ENCODE data around the gene BIRC7. TPM values are rescaled to one million over a fixed set of nuclear protein-coding genes. Genes with fewer than 3 reads are reported as not detected.

The BIRC7 gene
- total RNA-seq, 2 experiments from 2014 or later: not detected

DNA sequence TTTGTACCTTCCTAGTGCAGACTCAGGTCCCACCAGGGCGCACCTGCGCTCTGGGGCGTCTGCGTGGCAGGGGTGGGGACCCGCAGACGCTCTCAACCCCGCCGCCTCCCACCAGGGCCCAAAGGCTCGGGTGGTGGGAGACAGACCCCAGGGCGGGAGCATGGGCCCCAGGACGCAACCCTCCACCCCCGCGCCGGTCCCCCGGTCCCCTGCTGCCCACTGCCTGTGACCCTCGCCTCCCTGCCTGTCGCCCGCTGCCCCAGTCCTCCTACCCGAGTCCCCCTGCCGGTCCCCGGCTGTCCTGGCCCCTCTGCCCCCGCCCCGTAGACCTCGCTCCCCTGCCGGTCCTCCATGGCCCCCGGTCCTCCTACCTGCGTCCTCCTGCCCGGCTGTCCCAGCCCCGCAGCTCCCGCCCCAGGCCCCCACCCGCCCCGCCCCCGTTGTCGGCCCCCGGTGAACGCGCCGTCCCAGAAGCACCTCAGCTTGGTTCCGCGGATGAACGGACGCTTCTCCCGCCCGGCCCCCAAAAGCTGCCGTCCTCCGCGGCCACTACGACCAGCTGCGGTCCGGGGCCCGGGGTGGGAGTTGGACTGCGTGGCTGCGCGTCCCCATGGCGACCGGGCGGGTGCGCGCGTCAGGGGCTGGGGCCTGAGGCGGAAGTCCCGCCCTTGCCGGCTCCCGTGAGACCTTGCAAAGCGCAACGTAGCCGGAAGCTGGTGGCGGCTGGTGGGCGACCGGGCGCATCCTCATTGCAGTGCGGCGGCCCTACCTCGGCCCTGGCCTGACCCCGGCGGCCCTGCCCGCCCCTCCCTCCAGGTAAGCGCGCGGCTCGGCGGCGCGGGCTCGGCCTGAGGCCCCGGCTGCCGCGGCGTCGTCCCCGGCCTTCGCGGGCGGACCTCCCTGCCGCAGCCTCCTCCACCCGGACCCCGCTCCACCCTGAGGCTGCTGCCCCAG lies 36.7 kb downstream of the BIRC7 start, which contains the start of gene ARFGAP1:
TSS of gene ARFGAP1 (plus strand) at position 709 of the 954 bp plus-strand sequence. CDS start 2,768 bp downstream, outside the sequence.
- ChIA-PET POLR2A (interaction anchor here (0.6 to 2.6 kb wide), 10 partner anchors 12 to 864 kb away, joined by 3 to 10 read pairs (median 4); partner anchors contain the start of genes BIRC7 and YTHDF1), CTCF (no interaction called here)
- H3K27ac ChIP-seq (ENCODE audit: low read depth in 1 of 2, low read length in 2 of 2): no peak within 1 kb of the TSS
- Mint-ChIP-seq H3K36me3 (ENCODE audit: low read depth) (peaks cover 16% of the 10 kb centered on the region), H3K4me1 (ENCODE audit: low read depth) (peaks cover 31% of the 10 kb centered on the region), H3K27me3 (no peaks in the 10 kb centered on the region), H3K9me3 (no peaks in the 10 kb centered on the region), H3K27ac (peak within 1 kb of the TSS; percentile 82), H3K4me3 (peak within 1 kb of the TSS; percentile 90)
- ATAC-seq (ENCODE audit: poor library complexity) (peak; percentile 93), DNase-seq (peak; percentile 73 to 94 (median 84))
- no peaks in the 10 kb centered on the region for H3K9me3 ChIP-seq (ENCODE audit: control insufficient read depth in 1 of 2, insufficient read depth in 1 of 2, low read length in 2 of 2)
- peaks cover 26% of the 10 kb centered on the region for H3K4me1 ChIP-seq (ENCODE audit: insufficient read depth, low read length)
- TF ChIP-seq, protein P1, sequence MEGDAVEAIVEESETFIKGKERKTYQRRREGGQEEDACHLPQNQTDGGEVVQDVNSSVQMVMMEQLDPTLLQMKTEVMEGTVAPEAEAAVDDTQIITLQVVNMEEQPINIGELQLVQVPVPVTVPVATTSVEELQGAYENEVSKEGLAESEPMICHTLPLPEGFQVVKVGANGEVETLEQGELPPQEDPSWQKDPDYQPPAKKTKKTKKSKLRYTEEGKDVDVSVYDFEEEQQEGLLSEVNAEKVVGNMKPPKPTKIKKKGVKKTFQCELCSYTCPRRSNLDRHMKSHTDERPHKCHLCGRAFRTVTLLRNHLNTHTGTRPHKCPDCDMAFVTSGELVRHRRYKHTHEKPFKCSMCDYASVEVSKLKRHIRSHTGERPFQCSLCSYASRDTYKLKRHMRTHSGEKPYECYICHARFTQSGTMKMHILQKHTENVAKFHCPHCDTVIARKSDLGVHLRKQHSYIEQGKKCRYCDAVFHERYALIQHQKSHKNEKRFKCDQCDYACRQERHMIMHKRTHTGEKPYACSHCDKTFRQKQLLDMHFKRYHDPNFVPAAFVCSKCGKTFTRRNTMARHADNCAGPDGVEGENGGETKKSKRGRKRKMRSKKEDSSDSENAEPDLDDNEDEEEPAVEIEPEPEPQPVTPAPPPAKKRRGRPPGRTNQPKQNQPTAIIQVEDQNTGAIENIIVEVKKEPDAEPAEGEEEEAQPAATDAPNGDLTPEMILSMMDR (IDR thresholded peaks at IDR 0.05): no peak
- peaks cover 0 to 3% of the 10 kb centered on the region in 2 experiments for H3K27me3 ChIP-seq (ENCODE audit: control insufficient read depth in 1 of 2, insufficient read depth in 2 of 2, low read length in 2 of 2)
- intact Hi-C loops (cut with DNase I, micrococcal nuclease): loop anchor here in 1 of 2 experiments (1.0 to 5.0 kb wide), 4 partner anchors 56 to 865 kb away; partner anchors contain the start of genes CABLES2, GID8, SLCO4A1 and YTHDF1
- peaks cover 20% of the 10 kb centered on the region for H3K36me3 ChIP-seq (ENCODE audit: insufficient read depth, low read length)
- peak within 1 kb of the TSS; percentile 80 for H3K4me3 ChIP-seq (ENCODE audit: low read length)

DNA sequence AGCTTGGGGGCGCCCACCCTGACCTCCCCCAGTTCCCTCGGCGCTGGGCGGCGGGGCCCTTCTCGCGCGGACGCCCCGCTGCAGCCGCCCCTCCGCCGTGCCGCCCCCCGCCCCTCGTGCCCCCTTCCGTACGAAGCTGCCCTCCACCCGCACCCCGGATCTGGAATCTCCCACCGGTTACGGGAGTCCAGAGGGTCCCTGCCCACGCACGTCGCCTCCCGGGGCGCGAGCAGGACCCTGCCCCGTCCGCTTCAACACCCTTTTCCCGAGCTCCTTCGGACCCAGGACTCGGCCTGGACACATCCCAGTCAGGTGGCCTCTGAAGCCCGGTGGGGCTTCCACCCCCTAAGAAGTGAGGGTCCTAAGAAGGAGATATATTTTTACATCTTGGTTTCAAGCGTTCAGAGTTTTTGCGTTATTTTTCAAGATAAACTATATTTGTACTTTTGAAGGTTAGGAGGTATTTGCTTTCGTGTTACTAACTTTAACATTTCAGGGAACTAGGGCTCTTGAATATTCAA lies 37.4 kb downstream of the BIRC7 start:
- peak overlapping the region; percentile 80 for H3K4me3 ChIP-seq (ENCODE audit: low read length)

More for the DNA sequence above, 37.4 kb downstream of the BIRC7 start:
- peaks cover 28% of the 10 kb centered on the region for H3K36me3 ChIP-seq (ENCODE audit: insufficient read depth, low read length)
- no peaks in the 10 kb centered on the region for H3K9me3 Mint-ChIP-seq
- H3K4me3 Mint-ChIP-seq: peak overlapping the region; percentile 90
- H3K4me1 ChIP-seq (ENCODE audit: insufficient read depth, low read length): peaks cover 26% of the 10 kb centered on the region
- ATAC-seq (ENCODE audit: poor library complexity) (no peak), DNase-seq (no peak)
- H3K27me3 Mint-ChIP-seq: no peaks in the 10 kb centered on the region
- no peak overlapping the region for H3K27ac ChIP-seq (ENCODE audit: low read depth in 1 of 2, low read length in 2 of 2)
- ChIA-PET CTCF (interaction anchor here (0.9 kb wide), 1 partner anchor 57 kb away, joined by 3 read pairs; the partner anchor contains the start of gene YTHDF1), POLR2A (interaction anchor here (0.6 to 2.6 kb wide), 8 partner anchors 11 to 865 kb away, joined by 3 to 10 read pairs (median 4); partner anchors contain the start of gene BIRC7)
- peaks cover 20% of the 10 kb centered on the region for H3K36me3 Mint-ChIP-seq (ENCODE audit: low read depth)
- H3K27me3 ChIP-seq (ENCODE audit: control insufficient read depth in 1 of 2, insufficient read depth in 2 of 2, low read length in 2 of 2): no peaks in the 10 kb centered on the region
- intact Hi-C loops (cut with DNase I, micrococcal nuclease): loop anchor here in 1 of 2 experiments (5.0 kb wide), 3 partner anchors 336 to 866 kb away; partner anchors contain the start of genes CABLES2, GID8 and SLCO4A1
- TF ChIP-seq, protein P1 (IDR thresholded peaks at IDR 0.05): no peak
- peak overlapping the region; percentile 82 for H3K27ac Mint-ChIP-seq
- no peaks in the 10 kb centered on the region for H3K9me3 ChIP-seq (ENCODE audit: control insufficient read depth in 1 of 2, insufficient read depth in 1 of 2, low read length in 2 of 2)
- H3K4me1 Mint-ChIP-seq (ENCODE audit: low read depth): peaks cover 31% of the 10 kb centered on the region

All from CD4-positive, alpha-beta T cell (primary cell).